Frontal cortex (tissue), 4 donors: ENCODE data around the gene MYH14. TPM values are rescaled to one million over a fixed set of nuclear protein-coding genes. Genes with fewer than 3 reads are reported as not detected.

ENCODE experiments used
- DNase-seq, 2 donors: peaks; one replicate each; pipeline ENCODE4 v3.0.0; 2012; ENCODE audit warnings: low spot score in 2 of 2
- FAIRE-seq: peaks from 2 replicates; lab custom pipeline; 2012; peaks lifted over from hg19 to GRCh38; lab: Jason Lieb, UNC
- total RNA-seq: library from RNA; depleted of rRNA; stranded (reverse); fragments of >200 nt; gene quantifications from one replicate; pipeline ENCODE4 v1.2.3, GENCODE V29; 2014
- donor health status: control.
- donor health status: control.
- donor health status: control.

The MYH14 gene
- total RNA-seq, 1 donor from 2014 or later, result 0.82 TPM

- DNase-seq (no peak), FAIRE-seq (no peak)
These were observed 12.2 kb upstream of the MYH14 start for GRCh38 chr19:50191216-50191615.

- DNase-seq, result no peak
- FAIRE-seq, result no peak
These were observed 10.8 kb upstream of the MYH14 start for GRCh38 chr19:50192463-50193211.

- FAIRE-seq, result no peak
- DNase-seq, result no peak
These were observed 8.2 kb upstream of the MYH14 start for GRCh38 chr19:50195224-50195623.

GRCh38 chr19:50196322-50196932 is 7.0 kb upstream of the MYH14 start:
- no peak for DNase-seq
- no peak for FAIRE-seq

- FAIRE-seq (no peak), DNase-seq (no peak)
These were observed 6.1 kb upstream of the MYH14 start for GRCh38 chr19:50197348-50197747.

- DNase-seq, result no peak
- no peak for FAIRE-seq
These were observed 4.8 kb upstream of the MYH14 start for GRCh38 chr19:50198431-50199258.

- FAIRE-seq (no peak), DNase-seq (no peak)
These were observed 4.2 kb upstream of the MYH14 start for GRCh38 chr19:50199259-50199555.

- no peak for FAIRE-seq
- DNase-seq, result no peak
These were observed 1.0 kb upstream of the MYH14 start for GRCh38 chr19:50202386-50202785.

GRCh38 chr19:50202962-50203280 is 501 bp upstream of the MYH14 start:
- DNase-seq (no peak), FAIRE-seq (no peak)

- FAIRE-seq (no peak), DNase-seq (no peak)
These were observed 633 bp downstream of the MYH14 start for GRCh38 chr19:50204081-50204428.

- DNase-seq (peak in 1 of 2 donors; percentile 81), FAIRE-seq (no peak)
These were observed 1.6 kb downstream of the MYH14 start for GRCh38 chr19:50204811-50205675.

GRCh38 chr19:50205681-50206138 is 2.3 kb downstream of the MYH14 start:
- FAIRE-seq (no peak), DNase-seq (no peak)

- no peak for FAIRE-seq
- no peak for DNase-seq
These were observed 2.8 kb downstream of the MYH14 start for GRCh38 chr19:50206191-50206590.

GRCh38 chr19:50207730-50208129 is 4.3 kb downstream of the MYH14 start:
- FAIRE-seq, result no peak
- no peak for DNase-seq

GRCh38 chr19:50209131-50209530 is 5.7 kb downstream of the MYH14 start:
- DNase-seq (no peak), FAIRE-seq (no peak)

GRCh38 chr19:50210425-50210824 is 7.0 kb downstream of the MYH14 start:
- no peak for DNase-seq
- no peak for FAIRE-seq

- no peak for FAIRE-seq
- DNase-seq, result no peak
These were observed 10.5 kb downstream of the MYH14 start for GRCh38 chr19:50213925-50214324.

GRCh38 chr19:50214699-50215543 is 11.5 kb downstream of the MYH14 start:
- DNase-seq, result no peak
- FAIRE-seq, result no peak

GRCh38 chr19:50215820-50216219 is 12.4 kb downstream of the MYH14 start:
- DNase-seq, result no peak
- no peak for FAIRE-seq
